ENCODE measurements around the gene ZNRF3.

The ZNRF3 gene

GRCh38 chr22:29070490-29070889, 187.1 kb downstream of the ZNRF3 start:
- H3K27me3 ChIP-seq (ENCODE audit: low read depth, low read length): peaks cover 51% of the 10 kb centered on the region
- TF ChIP-seq EZH2phosphoT487 (IDR thresholded peaks at IDR 0.05; ENCODE audit: low read depth) (no peak), CTCF (IDR thresholded peaks at IDR 0.05; ENCODE audit: low read depth, low read length) (no peak)
- H3K27ac ChIP-seq (ENCODE audit: low read length): no peak overlapping the region
- H2AFZ ChIP-seq (ENCODE audit: low read depth, low read length): no peak overlapping the region
- no peaks in the 10 kb centered on the region for H3K79me2 ChIP-seq (ENCODE audit: low read length)
- no peaks in the 10 kb centered on the region for H4K20me1 ChIP-seq (ENCODE audit: insufficient read depth, low read length)
- H3K4me1 ChIP-seq (ENCODE audit: low read length): peaks cover 10% of the 10 kb centered on the region
- H3K9me3 ChIP-seq (ENCODE audit: insufficient read depth, low read length): no peaks in the 10 kb centered on the region
- H3K4me2 ChIP-seq (ENCODE audit: low read length): no peak overlapping the region
- no peak overlapping the region for H3K9ac ChIP-seq (ENCODE audit: low read length)
- H3K36me3 ChIP-seq (replicated peaks; ENCODE audit: low read depth, low read length): no peaks in the 10 kb centered on the region
- H3K4me3 ChIP-seq (ENCODE audit: low read length): no peak overlapping the region

GRCh38 chr22:29071261-29072045, 188.1 kb downstream of the ZNRF3 start:
- H3K4me1 ChIP-seq (ENCODE audit: low read length): peaks cover 10% of the 10 kb centered on the region
- no peaks in the 10 kb centered on the region for H3K79me2 ChIP-seq (ENCODE audit: low read length)
- peak overlapping the region; percentile 1; the same call in 1 of the 2 replicates for H2AFZ ChIP-seq (ENCODE audit: low read depth, low read length)
- no peaks in the 10 kb centered on the region for H4K20me1 ChIP-seq (ENCODE audit: insufficient read depth, low read length)
- peak overlapping the region; percentile 85 for H3K4me2 ChIP-seq (ENCODE audit: low read length)
- no peak for TF ChIP-seq CTCF (IDR thresholded peaks at IDR 0.05; ENCODE audit: low read depth, low read length)
- H3K9me3 ChIP-seq (ENCODE audit: insufficient read depth, low read length): no peaks in the 10 kb centered on the region
- peak overlapping the region; percentile 35; the same call in 1 of the 2 replicates for H3K9ac ChIP-seq (ENCODE audit: low read length)
- peak overlapping the region; percentile 80 for H3K4me3 ChIP-seq (ENCODE audit: low read length)
- no peaks in the 10 kb centered on the region for H3K36me3 ChIP-seq (replicated peaks; ENCODE audit: low read depth, low read length)
- peaks cover 50% of the 10 kb centered on the region for H3K27me3 ChIP-seq (ENCODE audit: low read depth, low read length)
- H3K27ac ChIP-seq (ENCODE audit: low read length): no peak overlapping the region

- TF ChIP-seq EZH2phosphoT487 (IDR thresholded peaks at IDR 0.05; ENCODE audit: low read depth): no peak
- no peak for TF ChIP-seq CTCF (IDR thresholded peaks at IDR 0.05; ENCODE audit: low read depth, low read length)
- peak overlapping the region; percentile 85 for H3K4me2 ChIP-seq (ENCODE audit: low read length)
- H3K27me3 ChIP-seq (ENCODE audit: low read depth, low read length): peaks cover 50% of the 10 kb centered on the region
- H2AFZ ChIP-seq (ENCODE audit: low read depth, low read length): peak overlapping the region; percentile 91
- H3K4me3 ChIP-seq (ENCODE audit: low read length): peak overlapping the region; percentile 80
- no peaks in the 10 kb centered on the region for H3K79me2 ChIP-seq (ENCODE audit: low read length)
- H3K27ac ChIP-seq (ENCODE audit: low read length): no peak overlapping the region
- no peak overlapping the region for H3K9ac ChIP-seq (ENCODE audit: low read length)
- no peaks in the 10 kb centered on the region for H4K20me1 ChIP-seq (ENCODE audit: insufficient read depth, low read length)
- H3K36me3 ChIP-seq (replicated peaks; ENCODE audit: low read depth, low read length): no peaks in the 10 kb centered on the region
- H3K9me3 ChIP-seq (ENCODE audit: insufficient read depth, low read length): no peaks in the 10 kb centered on the region
- peaks cover 10% of the 10 kb centered on the region for H3K4me1 ChIP-seq (ENCODE audit: low read length)
These were observed 189.0 kb downstream of the ZNRF3 start for GRCh38 chr22:29072193-29072978.

- Histone ChIP-seq H3K4me3 (ENCODE audit: low read length) (peak within 1 kb of the TSS; percentile 80), H3K36me3 (replicated peaks; ENCODE audit: low read depth, low read length) (no peaks in the 10 kb centered on the region), H3K79me2 (ENCODE audit: low read length) (no peaks in the 10 kb centered on the region), H3K4me1 (ENCODE audit: low read length) (peaks cover 10% of the 10 kb centered on the region), H3K9ac (ENCODE audit: low read length) (peak within 1 kb of the TSS; percentile 55; the same call in 1 of the 2 replicates), H3K4me2 (ENCODE audit: low read length) (peak within 1 kb of the TSS; percentile 97), H2AFZ (ENCODE audit: low read depth, low read length) (peak within 1 kb of the TSS; percentile 91), H4K20me1 (ENCODE audit: insufficient read depth, low read length) (no peaks in the 10 kb centered on the region), H3K27me3 (ENCODE audit: low read depth, low read length) (peaks cover 50% of the 10 kb centered on the region), H3K9me3 (ENCODE audit: insufficient read depth, low read length) (no peaks in the 10 kb centered on the region), H3K27ac (ENCODE audit: low read length) (no peak within 1 kb of the TSS)
- TF ChIP-seq CTCF (IDR thresholded peaks at IDR 0.05; ENCODE audit: low read depth, low read length) (no peak), EZH2phosphoT487 (IDR thresholded peaks at IDR 0.05; ENCODE audit: low read depth) (no peak)
These were observed 189.7 kb downstream of the ZNRF3 start, which contains the start of gene KREMEN1 for GRCh38 chr22:29072979-29073617. Gene KREMEN1 (plus strand): TSS chr22:29073035. CDS start chr22:29073131, 96 bp downstream.
